Measurements from ENCODE around the gene SMYD3.

- TF ChIP-seq RCOR1 (IDR thresholded peaks at IDR 0.05; ENCODE audit: insufficient replicate concordance, low read length) (no peak), POLR2A (IDR thresholded peaks at IDR 0.05; ENCODE audit: low read depth, low read length) (no peak)
Observed at GRCh38 chr1:246052603-246053002, 454.5 kb downstream of the SMYD3 start.
